Loucy (cell line): ENCODE results near the gene SOCS7.

Source experiments
- EZH2phosphoT487 ChIP-seq: fragments of 200-600 bp; IDR thresholded peaks from 2 replicates; pipeline ENCODE4 v1.6.1; 2018; ENCODE audit warnings: antibody characterized with exemption, mild to moderate bottlenecking, moderate library complexity, borderline replicate concordance
- TF ChIP-seq, protein P1 (sequence below): fragments of 200-600 bp; sonication (generic); conservative IDR thresholded peaks from 2 replicates; pipeline ENCODE4 v1.5.1; 2014; ENCODE audit warnings: mild to moderate bottlenecking, antibody characterized with exemption, low read length

- TF ChIP-seq, protein P1, sequence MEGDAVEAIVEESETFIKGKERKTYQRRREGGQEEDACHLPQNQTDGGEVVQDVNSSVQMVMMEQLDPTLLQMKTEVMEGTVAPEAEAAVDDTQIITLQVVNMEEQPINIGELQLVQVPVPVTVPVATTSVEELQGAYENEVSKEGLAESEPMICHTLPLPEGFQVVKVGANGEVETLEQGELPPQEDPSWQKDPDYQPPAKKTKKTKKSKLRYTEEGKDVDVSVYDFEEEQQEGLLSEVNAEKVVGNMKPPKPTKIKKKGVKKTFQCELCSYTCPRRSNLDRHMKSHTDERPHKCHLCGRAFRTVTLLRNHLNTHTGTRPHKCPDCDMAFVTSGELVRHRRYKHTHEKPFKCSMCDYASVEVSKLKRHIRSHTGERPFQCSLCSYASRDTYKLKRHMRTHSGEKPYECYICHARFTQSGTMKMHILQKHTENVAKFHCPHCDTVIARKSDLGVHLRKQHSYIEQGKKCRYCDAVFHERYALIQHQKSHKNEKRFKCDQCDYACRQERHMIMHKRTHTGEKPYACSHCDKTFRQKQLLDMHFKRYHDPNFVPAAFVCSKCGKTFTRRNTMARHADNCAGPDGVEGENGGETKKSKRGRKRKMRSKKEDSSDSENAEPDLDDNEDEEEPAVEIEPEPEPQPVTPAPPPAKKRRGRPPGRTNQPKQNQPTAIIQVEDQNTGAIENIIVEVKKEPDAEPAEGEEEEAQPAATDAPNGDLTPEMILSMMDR = no peak
- TF ChIP-seq EZH2phosphoT487 = no peak
Measured at GRCh38 chr17:38425744-38426143, 74.1 kb downstream of the SOCS7 start.
